Stimulated activated CD4-positive, alpha-beta T cell treated with anti-CD3 and anti-CD28 coated beads, Interleukin-2, amount 100 ng/mL, for 4 hours (primary cell): ENCODE measurements around the gene OOEP.

Experiments
- DNase-seq: peaks from one replicate; pipeline ENCODE4 v3.0.0-alpha.2; 2020; ENCODE audit warnings: low read depth

The OOEP gene

DNA sequence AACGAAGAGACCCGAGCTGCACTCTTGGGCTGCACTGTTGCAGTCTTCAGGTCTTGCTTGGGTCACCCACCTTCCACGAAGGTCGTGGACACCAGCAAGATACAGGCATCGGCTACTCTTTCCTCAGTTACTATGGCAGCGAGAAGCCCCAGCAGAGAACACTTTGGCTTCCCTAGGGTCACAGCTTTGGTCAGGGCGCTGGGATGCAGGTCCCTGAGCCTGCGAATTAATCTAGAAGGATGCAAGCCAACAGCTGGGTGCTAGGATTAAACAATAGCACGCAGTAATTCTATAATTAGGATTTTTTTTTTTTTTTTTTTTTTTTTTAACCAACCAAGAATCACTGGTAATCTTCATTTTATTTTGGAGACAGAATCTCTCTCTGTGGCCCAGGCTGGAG, 5.1 kb downstream of the OOEP start:
- no peak for DNase-seq

DNA sequence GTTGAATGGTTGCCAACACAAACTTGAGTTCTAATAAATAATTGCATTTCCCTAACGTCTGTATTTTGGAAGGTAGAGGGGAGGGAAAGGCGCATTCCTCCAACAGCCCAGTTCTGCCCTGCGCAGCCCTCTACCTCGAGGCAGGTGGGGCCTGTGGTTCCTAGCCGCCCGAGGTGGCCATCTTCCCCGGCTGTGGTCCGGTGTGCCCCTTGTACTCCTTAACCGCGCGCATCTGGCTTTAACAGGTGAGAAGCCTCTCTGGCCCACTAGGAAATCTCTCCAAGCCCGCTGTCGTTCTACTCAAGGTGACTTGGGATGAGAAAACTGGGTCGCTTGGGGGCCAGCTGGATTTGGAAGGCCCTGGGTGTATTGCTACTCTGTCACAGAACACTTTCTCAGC, 5.6 kb downstream of the OOEP start:
- DNase-seq, result no peak

DNA sequence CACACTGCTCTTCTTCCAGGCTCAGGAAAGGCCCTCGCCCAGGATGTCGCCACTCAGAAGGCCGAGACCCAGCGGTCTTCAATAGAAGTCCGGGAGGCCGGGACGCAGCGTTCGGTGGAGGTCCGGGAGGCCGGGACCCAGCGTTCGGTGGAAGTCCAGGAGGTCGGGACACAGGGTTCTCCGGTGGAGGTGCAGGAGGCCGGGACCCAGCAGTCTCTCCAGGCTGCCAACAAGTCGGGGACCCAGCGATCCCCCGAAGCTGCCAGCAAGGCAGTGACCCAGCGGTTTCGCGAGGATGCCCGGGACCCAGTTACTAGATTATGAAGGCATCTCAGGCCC, 6.2 kb downstream of the OOEP start:
- no peak for DNase-seq

DNA sequence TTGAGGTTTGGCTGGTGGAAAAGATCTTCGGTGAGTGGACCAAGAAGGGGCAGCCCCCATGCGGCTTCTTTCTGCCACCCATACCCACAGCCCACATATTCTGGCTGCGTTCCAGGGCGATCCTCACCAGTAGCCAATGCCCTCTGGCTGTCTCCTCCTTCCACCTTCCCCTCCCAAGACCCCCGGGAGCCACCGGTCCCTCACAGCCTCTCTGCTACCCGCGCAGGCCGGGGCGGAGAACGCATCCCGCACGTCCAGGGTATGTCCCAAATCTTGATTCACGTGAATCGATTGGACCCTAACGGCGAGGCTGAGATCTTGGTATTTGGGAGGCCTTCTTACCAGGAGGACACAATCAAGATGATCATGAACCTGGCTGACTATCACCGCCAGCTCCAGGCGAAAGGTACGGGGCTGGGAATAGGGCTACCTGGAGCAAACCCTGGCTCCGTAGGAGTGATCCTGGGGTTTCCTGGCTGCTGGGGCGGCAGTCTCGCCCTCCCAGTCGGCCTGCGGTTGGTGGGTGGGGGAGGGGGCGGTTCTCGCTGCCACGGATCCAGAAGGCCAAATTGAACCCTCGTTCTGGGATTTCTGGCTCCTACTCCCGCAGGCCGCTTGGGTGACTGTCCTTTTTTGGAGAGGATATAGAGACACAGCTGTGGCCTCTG, 6.7 kb downstream of the OOEP start:
- DNase-seq, result no peak

DNA sequence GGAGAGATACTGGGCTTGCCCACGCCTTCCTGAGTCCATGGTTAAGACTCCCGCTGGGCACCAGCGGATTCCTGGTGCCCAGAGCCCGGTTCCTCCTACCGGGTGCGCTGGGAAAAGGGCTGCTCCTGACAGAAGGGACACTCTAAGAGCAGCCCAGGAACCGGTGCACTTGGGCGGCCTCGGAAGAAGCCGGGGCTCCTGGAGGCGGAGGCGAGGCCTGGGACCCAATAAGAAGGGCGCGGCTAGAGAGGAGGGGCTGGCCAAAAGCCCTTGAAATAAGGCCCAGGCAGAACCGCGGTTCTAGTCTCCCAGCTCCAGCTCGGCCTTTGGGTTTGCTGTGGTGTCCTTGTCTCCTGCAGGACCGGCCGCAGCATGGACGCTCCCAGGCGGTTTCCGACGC, 7.3 kb downstream of the OOEP start, which contains the start of gene KHDC3L:
KHDC3L (plus strand) TSS at position 301 of the 400 bp plus-strand sequence; CDS start at position 373, 72 bp downstream.
- DNase-seq, result no peak

DNA sequence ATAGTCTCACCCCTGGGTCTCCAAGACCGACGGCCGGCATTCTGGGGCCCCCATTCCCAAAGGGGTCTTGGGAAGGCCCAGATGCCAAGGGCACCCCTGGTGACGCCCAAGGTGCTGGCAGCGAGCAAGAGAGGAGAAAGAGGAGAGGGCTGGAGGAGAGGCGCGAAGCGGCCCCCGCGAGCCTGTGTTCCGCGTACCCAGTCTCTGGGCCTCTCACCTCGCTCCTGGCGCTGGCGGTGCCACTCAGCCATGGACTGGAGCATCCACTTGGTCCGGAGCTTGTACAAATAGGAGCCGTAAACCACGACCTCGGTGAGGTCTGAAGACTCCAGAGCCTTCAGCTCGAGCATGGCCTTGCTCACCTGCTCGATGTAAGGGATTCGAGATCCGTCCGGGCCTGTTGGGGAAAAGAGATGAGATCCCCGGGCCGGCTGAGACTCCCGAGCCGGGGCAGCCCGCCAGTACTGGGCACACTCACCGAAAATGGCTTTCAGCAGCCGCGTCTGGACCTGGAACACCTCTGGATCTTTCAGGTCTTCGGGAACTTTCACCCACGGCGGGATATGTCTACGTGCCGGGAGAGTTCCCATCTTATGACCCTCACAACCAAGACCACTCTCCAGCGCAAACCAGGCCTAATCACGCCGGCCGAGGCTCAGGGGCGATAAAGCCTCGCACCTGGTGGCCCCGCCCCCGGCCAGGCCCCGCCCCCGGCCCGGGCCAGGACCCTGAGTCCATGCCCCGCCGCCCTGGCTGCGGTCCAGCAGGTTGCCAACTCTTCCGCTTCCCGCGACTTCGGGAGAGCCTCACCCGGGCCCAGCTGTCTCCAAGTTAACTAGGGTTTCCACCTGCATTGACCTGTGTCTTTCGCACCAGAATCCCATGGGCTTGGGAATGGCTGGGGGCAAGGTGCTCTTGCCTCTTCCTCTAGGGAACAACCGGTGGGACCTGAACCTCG, 15.8 kb downstream of the OOEP start, which contains the start of gene DPPA5:
DPPA5 (minus strand) TSS at position 641 of the 958 bp plus-strand sequence; CDS start at position 590, 51 bp downstream.
- no peak for DNase-seq

DNA sequence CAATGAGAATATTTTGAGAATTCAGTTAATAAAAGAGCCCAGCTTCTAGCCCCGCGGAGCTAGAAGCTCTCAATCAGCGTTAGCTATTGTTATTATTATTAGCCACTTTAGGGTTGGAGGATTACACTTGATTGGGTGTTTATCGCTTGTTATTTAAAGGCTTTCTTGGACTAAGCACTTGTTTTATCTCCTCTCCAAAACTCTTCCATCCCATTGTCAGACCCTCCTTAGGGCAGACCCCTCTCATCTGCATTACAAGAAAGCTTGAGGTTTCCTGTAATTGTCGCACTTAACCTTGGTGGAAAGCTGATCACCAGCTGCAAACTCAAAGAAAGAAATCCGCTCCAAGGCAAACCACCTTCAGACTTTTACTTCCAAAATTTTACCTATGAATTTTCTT, 20.4 kb downstream of the OOEP start:
- no peak for DNase-seq

DNA sequence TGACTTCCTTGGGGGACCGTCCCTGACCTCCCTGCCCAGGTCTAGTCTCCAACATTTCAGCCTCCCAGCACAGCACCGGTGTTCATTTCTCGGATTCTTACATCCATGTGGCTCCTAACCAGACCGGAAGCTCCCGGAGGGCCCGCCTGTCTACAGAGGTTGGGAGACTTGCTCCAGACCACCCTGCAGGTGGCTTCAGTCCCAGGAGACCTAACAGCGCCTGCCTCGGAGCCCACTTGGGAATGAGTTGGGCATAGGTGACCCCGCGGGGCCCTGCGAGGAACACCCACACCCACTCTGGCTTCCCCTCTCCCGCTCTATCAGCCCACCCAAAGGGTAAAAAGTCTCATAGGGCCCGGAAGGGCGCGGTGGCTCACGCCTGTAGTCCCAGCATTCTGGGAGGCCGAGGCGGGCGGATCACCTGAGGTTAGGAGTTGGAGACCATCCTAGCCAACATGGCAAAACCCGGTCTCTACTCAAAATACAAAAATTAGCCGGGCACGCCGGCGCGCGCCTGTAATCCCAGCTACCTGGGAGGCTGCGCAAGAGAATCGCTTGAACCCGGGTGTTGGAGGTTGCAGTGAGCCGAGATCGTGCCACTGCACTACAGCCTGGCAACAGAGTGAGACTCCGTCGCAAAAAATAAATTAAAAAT, 21.0 kb downstream of the OOEP start:
- no peak for DNase-seq

DNA sequence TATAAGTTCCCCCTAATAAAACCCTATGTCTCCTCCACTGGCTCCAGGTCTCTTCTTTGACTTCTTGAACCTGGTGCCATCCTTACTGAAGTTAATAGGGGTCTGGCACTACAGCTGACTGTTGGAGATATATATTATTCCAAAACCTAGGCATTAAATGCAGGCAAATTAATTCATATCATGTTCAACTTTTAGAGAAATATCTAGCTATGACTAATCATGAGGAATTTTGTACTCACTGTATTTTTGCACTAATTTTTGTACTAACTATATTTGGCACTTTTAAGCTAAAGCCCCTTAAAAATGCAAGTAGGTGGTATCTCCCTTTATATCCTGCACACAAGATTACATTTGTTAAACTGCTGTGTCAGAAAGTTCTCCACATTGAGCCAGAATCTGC, 26.5 kb downstream of the OOEP start:
- no peak for DNase-seq

DNA sequence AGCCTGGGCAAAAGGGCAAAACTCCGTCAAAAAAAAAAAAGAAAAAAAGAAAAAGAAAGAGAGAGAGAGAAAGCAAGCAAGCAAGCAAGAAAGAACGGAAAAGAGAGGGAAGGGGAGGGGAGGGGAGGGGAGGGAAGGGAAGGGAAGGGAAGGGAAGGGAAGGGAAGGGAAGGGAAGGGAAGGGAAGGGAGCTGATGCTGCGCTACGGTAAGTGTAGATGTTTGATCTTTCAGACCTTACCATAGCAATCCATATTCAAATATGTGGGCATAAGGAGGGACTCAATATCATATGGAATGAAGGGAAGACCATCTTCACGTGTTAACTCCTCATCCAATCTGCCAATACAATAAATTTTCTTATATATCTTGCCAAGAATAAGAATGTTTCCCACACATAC, 27.5 kb downstream of the OOEP start:
- no peak for DNase-seq

DNA sequence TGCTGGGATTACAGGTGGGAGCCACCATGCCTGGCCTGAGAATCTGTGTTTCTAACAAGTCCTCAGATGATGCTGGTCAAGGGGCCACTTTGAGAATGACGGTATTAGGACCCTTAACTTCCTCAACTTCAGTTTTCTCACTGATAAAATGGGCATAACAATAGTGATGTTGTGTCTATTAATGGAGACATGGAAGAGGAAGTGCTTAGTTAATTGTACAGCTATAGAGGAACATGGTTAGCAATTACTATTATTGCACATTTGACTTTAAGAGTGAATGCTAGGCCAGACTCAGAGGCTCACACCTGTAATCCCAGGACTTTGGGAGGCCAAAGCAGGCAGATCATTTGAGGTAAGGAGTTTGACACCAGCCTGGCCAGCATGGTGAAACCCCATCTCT, 28.4 kb downstream of the OOEP start:
- no peak for DNase-seq

DNA sequence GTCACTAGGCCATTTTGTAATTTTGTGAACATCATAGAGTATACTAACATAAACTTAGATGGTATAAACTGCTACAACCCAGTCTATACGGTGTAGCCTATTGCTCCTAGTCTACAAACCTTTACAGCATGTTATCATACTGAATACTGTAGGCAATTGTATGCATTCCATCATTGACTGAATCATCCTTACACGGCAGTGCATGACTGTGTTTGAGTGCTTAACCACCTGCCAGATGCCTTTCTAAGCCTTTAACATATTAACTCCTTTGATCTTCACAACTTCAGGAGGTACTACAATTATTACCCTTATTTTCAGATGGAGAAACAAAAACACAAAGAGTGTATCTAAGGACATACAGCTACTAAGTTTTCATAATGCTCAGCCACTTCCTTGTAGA, 29.6 kb downstream of the OOEP start:
- no peak for DNase-seq

DNA sequence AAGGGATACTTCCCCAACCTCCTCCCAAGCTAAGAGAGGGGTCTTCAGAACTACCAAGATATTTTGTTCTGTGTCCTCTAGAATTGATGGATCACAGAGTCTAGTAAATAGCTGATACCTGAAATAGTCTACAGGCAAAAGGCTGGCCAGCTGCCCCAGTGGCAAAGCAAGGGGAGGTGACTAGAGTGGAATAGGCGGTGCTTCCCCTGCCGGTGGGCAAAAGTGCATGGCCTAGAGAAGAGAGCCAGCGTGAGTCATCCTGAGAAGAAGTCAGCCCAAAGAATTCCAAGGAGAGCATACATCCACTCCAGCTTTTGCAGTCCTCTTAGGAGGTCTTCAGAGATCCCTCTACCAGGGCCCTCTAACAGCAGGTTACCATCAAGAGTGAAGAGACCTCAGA, 30.4 kb downstream of the OOEP start:
- DNase-seq, result no peak

DNA sequence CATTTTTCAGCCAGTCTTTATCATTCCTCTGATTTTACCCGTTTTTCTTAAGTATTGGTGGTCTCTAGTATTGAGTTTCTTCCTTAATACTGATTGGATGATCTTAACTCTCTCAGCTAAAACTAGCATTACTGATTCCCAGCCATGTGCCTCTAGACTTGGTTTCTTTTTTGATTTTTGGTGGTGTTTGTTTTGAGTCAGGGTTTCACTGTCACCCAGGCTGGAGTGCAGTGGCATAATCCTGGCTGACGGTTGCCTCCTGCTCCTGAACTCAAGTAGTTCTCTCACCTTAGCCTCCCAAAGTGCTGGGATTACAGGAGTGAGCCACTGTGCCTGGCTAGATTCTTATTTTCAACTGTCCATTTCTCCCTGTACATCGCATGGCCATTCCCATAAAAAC, 40.5 kb downstream of the OOEP start:
- no peak for DNase-seq

DNA sequence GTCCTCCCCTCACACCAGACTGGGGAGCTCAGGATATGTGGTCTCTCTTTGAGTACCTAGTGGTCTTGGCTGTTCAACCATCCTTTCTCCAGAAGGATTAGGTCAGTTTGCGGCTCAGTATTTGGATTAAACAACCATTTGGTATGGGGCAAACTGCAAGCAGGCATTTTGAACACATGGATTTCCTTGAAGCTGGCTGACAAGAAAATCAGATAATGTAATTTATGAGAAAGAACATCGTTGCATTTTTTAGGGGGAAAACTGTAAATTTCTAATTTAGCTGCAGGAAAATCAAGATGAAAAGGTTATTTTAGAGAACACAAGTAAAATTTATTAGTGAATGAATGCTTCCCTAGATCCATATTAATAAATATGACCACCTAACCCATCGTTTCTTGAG, 40.9 kb downstream of the OOEP start:
- no peak for DNase-seq

DNA sequence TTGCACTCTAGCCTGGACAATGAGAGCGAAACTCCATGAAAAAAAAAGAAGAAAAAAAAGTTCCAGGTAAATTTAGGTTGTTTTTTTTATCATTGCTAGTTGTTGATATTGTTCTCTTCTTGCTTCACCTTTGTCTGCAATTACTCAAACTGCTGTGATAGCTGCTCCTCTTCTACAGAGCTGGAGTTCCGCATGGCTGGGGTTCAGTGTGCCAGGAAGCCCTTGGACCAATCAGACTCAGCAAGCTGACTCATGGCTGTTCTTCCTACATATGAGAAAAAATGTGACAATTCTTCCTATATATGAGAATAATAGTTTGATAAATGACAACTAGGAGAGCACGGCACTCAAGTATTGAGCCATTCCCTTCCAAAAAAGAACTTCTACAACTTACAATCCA, 44.0 kb downstream of the OOEP start:
- DNase-seq, result no peak

DNA sequence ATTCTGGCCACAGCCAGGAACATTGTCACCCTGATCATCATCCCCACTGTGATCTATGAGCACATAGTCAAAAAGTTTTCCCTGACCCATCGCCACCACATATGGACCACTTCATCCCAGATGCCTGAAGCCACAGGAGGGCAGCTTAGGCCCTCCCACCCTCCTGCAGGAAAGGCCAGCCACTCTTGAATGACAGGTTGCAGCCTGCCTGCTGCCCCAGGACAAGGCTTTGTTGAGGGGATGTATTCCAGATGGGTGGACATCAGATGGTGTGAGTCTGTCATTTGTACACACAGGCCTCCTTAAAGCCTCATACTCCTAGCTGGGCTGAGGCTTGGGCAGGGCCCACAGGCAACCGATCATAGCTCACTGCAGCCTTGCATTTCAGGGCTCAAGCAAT, 46.4 kb downstream of the OOEP start:
- no peak for DNase-seq
